ENCODE data around the gene CDHR2.

Gene CDHR2

DNA sequence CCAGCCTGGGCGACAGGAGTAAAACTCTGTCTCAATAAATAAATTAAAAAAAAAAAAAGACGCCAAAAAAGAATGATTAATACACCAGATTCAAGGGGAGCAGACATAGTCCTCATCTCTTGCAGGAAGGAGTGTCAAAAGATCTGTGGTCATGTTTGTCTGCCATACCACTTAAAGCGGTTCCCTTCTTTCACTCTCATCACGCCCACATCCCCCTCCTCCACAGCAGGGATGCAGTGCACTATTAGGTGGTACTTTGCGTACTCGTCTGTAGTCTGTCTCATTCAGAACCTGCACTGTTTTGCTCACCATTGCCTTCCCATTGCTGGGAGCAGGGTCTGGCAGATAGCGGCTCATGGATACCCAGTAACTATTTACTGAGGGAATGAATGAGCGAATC is 11.2 kb downstream of the CDHR2 start:
- no peak overlapping the region for H3K4me3 ChIP-seq (ENCODE audit: low read length)
- no peaks in the 10 kb centered on the region for H3K9me3 ChIP-seq (ENCODE audit: insufficient read depth, low read depth, low read length)
- H3K4me1 ChIP-seq (ENCODE audit: insufficient read depth, low read length), result no peaks in the 10 kb centered on the region
- no peaks in the 10 kb centered on the region for H3K36me3 ChIP-seq (ENCODE audit: insufficient read depth, low read depth, low read length)
- no peaks in the 10 kb centered on the region for H3K27me3 ChIP-seq (ENCODE audit: insufficient read depth, low read length)
- H3K9ac ChIP-seq (ENCODE audit: low read depth, low read length), result no peak overlapping the region
- no peak overlapping the region for H3K27ac ChIP-seq (ENCODE audit: low read length)

DNA sequence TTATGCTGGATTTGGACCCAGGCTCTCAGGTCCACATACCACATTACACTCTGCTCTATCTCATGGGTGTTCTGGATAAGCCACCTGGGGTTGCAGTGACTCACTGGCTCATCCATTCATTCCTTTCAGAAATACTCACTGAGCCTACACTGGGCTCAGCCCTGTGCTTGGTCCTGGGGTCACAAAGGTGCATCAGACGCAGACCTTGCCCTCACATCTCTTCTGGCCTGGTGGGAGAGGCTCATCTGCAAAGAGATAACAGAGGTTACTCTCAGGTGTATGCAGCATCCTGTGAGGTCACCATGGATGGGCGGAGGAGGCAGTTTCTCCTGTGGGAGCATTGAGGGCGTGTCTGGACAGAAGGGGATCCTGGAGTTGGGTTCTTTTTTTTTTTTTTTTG is 12.1 kb downstream of the CDHR2 start:
- Histone ChIP-seq H3K9ac (ENCODE audit: low read depth, low read length) (no peak overlapping the region), H3K27me3 (ENCODE audit: insufficient read depth, low read length) (no peaks in the 10 kb centered on the region), H3K4me3 (ENCODE audit: low read length) (no peak overlapping the region), H3K36me3 (ENCODE audit: insufficient read depth, low read depth, low read length) (no peaks in the 10 kb centered on the region), H3K9me3 (ENCODE audit: insufficient read depth, low read depth, low read length) (no peaks in the 10 kb centered on the region), H3K27ac (ENCODE audit: low read length) (no peak overlapping the region), H3K4me1 (ENCODE audit: insufficient read depth, low read length) (no peaks in the 10 kb centered on the region)

GRCh38 chr5:176562189-176562588 is 13.0 kb downstream of the CDHR2 start:
- Histone ChIP-seq H3K9ac (ENCODE audit: low read depth, low read length) (no peak overlapping the region), H3K27me3 (ENCODE audit: insufficient read depth, low read length) (no peaks in the 10 kb centered on the region), H3K36me3 (ENCODE audit: insufficient read depth, low read depth, low read length) (no peaks in the 10 kb centered on the region), H3K27ac (ENCODE audit: low read length) (no peak overlapping the region), H3K4me3 (ENCODE audit: low read length) (no peak overlapping the region), H3K9me3 (ENCODE audit: insufficient read depth, low read depth, low read length) (no peaks in the 10 kb centered on the region), H3K4me1 (ENCODE audit: insufficient read depth, low read length) (no peaks in the 10 kb centered on the region)

DNA sequence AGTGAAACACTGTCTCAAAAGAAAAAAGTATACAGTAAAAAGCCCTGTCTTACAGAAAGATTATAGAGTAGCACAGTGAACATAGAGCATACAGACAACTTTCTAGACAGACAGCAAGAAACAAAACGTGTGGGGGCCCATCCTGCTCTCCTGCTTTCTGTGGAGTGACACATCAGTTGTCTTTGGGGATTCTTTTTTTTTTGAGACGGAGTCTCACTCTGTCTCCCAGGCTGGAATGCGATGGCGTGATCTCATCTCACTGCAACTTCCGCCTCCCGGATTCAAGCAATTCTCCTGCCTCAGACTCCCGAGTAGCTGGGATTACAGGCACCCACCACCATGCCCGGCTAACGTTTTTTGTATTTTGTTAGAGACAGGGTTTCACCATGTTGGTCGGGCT is 14.9 kb downstream of the CDHR2 start:
- Histone ChIP-seq H3K27me3 (ENCODE audit: insufficient read depth, low read length) (no peaks in the 10 kb centered on the region), H3K9me3 (ENCODE audit: insufficient read depth, low read depth, low read length) (no peaks in the 10 kb centered on the region), H3K27ac (ENCODE audit: low read length) (no peak overlapping the region), H3K9ac (ENCODE audit: low read depth, low read length) (no peak overlapping the region), H3K4me1 (ENCODE audit: insufficient read depth, low read length) (no peaks in the 10 kb centered on the region), H3K36me3 (ENCODE audit: insufficient read depth, low read depth, low read length) (no peaks in the 10 kb centered on the region), H3K4me3 (ENCODE audit: low read length) (no peak overlapping the region)

- Histone ChIP-seq H3K27me3 (ENCODE audit: insufficient read depth, low read length) (no peaks in the 10 kb centered on the region), H3K4me1 (ENCODE audit: insufficient read depth, low read length) (no peaks in the 10 kb centered on the region), H3K9ac (ENCODE audit: low read depth, low read length) (no peak overlapping the region), H3K9me3 (ENCODE audit: insufficient read depth, low read depth, low read length) (no peaks in the 10 kb centered on the region), H3K4me3 (ENCODE audit: low read length) (no peak overlapping the region), H3K36me3 (ENCODE audit: insufficient read depth, low read depth, low read length) (no peaks in the 10 kb centered on the region), H3K27ac (ENCODE audit: low read length) (no peak overlapping the region)
These were observed 16.7 kb downstream of the CDHR2 start for GRCh38 chr5:176565760-176566288.

DNA sequence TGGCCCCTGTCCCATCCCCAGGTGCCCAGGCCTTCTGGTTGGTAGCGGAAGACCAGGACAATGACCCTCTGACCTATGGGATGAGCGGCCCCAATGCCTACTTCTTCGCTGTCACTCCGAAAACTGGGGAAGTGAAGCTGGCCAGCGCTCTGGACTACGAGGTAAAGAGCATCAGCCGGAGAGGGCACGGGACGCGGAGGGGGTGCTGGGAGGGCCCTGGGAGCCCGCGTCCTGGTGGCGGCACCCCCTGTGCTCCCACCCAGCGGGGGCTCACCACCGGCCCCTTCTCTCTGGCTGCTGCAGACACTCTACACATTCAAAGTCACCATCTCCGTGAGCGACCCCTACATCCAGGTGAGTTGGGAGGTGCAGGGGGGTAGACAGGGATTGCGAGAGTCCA is 19.5 kb downstream of the CDHR2 start:
- Histone ChIP-seq H3K36me3 (ENCODE audit: insufficient read depth, low read depth, low read length) (no peaks in the 10 kb centered on the region), H3K27me3 (ENCODE audit: insufficient read depth, low read length) (no peaks in the 10 kb centered on the region), H3K4me3 (ENCODE audit: low read length) (no peak overlapping the region), H3K4me1 (ENCODE audit: insufficient read depth, low read length) (no peaks in the 10 kb centered on the region), H3K27ac (ENCODE audit: low read length) (no peak overlapping the region), H3K9me3 (ENCODE audit: insufficient read depth, low read depth, low read length) (no peaks in the 10 kb centered on the region), H3K9ac (ENCODE audit: low read depth, low read length) (no peak overlapping the region)

DNA sequence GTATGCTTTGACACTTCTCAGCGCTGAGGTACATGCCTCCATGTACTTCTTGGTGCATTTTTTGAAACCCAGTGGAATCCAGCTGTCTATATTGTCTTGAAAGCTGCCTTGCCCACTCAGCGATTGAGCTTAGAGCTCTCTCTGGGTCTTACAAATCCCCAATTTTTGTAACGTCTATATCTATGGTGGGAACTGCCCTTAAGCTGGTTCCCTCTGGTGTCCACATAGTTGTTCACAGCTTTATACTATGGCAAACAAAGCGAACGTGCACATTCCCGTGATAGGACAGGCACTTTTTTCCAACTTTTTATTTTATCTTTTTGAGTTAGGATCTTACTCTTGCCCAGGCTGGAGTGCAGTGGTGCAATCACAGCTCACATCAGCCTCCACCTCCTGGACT is 20.9 kb downstream of the CDHR2 start:
- Histone ChIP-seq H3K4me3 (ENCODE audit: low read length) (no peak overlapping the region), H3K4me1 (ENCODE audit: insufficient read depth, low read length) (no peaks in the 10 kb centered on the region), H3K27me3 (ENCODE audit: insufficient read depth, low read length) (no peaks in the 10 kb centered on the region), H3K36me3 (ENCODE audit: insufficient read depth, low read depth, low read length) (no peaks in the 10 kb centered on the region), H3K27ac (ENCODE audit: low read length) (no peak overlapping the region), H3K9ac (ENCODE audit: low read depth, low read length) (no peak overlapping the region), H3K9me3 (ENCODE audit: insufficient read depth, low read depth, low read length) (no peaks in the 10 kb centered on the region)

DNA sequence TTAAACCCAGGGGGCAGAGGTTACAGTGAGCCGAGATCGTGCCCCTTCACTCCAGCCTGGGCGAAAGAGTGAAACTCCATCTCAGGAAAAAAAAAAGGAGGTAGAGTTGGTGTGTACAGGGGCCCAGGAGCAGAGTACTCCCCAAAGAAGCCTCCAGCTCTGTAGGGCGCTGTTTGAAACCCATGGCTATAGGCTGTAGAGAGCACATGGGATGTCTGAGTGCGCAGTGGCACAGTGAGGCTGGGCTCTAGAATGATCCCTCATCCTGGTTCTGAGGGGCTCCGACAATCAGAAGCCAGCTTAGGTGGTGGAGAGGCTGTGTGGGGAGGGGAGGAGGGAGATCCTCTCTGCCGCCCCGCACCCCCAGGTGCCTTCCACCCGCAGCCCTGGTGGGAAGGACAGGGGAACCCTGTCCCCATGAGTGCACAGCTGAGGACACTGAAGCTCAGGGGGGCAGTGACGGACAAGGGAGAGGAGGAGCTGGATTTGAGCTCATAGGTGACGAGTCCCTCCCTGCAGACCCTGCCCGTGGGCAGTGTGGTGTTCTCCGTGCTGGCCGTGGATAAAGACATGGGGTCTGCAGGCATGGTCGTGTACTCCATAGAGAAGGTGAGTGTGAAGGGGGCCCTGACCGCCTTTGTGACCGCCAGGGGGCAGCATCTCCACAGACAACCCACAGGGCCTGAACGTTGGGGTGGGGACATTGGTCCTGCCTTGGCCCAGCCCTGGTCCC is 24.6 kb downstream of the CDHR2 start:
- no peak overlapping the region for H3K4me3 ChIP-seq (ENCODE audit: low read length)
- H3K9me3 ChIP-seq (ENCODE audit: insufficient read depth, low read depth, low read length), result no peaks in the 10 kb centered on the region
- no peaks in the 10 kb centered on the region for H3K36me3 ChIP-seq (ENCODE audit: insufficient read depth, low read depth, low read length)
- H3K27me3 ChIP-seq (ENCODE audit: insufficient read depth, low read length), result no peaks in the 10 kb centered on the region
- no peaks in the 10 kb centered on the region for H3K4me1 ChIP-seq (ENCODE audit: insufficient read depth, low read length)
- H3K9ac ChIP-seq (ENCODE audit: low read depth, low read length), result no peak overlapping the region
- H3K27ac ChIP-seq (ENCODE audit: low read length), result no peak overlapping the region

- no peak overlapping the region for H3K9ac ChIP-seq (ENCODE audit: low read depth, low read length)
- no peak overlapping the region for H3K27ac ChIP-seq (ENCODE audit: low read length)
- H3K9me3 ChIP-seq (ENCODE audit: insufficient read depth, low read depth, low read length), result no peaks in the 10 kb centered on the region
- peaks cover 5% of the 10 kb centered on the region; the same call in 1 of the 2 replicates for H3K27me3 ChIP-seq (ENCODE audit: insufficient read depth, low read length)
- no peaks in the 10 kb centered on the region for H3K36me3 ChIP-seq (ENCODE audit: insufficient read depth, low read depth, low read length)
- H3K4me3 ChIP-seq (ENCODE audit: low read length), result no peak overlapping the region
- H3K4me1 ChIP-seq (ENCODE audit: insufficient read depth, low read length), result no peaks in the 10 kb centered on the region
These were observed 25.1 kb downstream of the CDHR2 start for GRCh38 chr5:176574297-176574591.

DNA sequence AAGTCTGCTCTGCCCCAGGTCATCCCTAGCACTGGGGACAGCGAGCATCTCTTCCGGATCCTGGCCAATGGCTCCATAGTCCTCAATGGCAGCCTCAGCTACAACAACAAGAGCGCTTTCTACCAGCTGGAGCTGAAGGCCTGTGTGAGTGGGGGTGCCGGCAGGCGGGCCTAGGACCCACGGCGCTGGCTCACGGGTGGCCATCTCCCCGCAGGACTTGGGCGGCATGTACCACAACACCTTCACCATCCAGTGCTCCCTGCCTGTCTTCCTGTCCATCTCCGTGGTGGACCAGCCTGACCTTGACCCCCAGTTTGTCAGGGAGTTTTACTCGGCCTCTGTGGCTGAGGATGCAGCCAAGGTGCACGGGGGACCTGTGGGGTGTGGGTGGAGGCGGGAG is 25.9 kb downstream of the CDHR2 start:
- H3K27ac ChIP-seq (ENCODE audit: low read length), result no peak overlapping the region
- H3K36me3 ChIP-seq (ENCODE audit: insufficient read depth, low read depth, low read length), result no peaks in the 10 kb centered on the region
- H3K9ac ChIP-seq (ENCODE audit: low read depth, low read length), result no peak overlapping the region
- peaks cover 7% of the 10 kb centered on the region; the same call in 1 of the 2 replicates for H3K27me3 ChIP-seq (ENCODE audit: insufficient read depth, low read length)
- no peak overlapping the region for H3K4me3 ChIP-seq (ENCODE audit: low read length)
- no peaks in the 10 kb centered on the region for H3K4me1 ChIP-seq (ENCODE audit: insufficient read depth, low read length)
- no peaks in the 10 kb centered on the region for H3K9me3 ChIP-seq (ENCODE audit: insufficient read depth, low read depth, low read length)

DNA sequence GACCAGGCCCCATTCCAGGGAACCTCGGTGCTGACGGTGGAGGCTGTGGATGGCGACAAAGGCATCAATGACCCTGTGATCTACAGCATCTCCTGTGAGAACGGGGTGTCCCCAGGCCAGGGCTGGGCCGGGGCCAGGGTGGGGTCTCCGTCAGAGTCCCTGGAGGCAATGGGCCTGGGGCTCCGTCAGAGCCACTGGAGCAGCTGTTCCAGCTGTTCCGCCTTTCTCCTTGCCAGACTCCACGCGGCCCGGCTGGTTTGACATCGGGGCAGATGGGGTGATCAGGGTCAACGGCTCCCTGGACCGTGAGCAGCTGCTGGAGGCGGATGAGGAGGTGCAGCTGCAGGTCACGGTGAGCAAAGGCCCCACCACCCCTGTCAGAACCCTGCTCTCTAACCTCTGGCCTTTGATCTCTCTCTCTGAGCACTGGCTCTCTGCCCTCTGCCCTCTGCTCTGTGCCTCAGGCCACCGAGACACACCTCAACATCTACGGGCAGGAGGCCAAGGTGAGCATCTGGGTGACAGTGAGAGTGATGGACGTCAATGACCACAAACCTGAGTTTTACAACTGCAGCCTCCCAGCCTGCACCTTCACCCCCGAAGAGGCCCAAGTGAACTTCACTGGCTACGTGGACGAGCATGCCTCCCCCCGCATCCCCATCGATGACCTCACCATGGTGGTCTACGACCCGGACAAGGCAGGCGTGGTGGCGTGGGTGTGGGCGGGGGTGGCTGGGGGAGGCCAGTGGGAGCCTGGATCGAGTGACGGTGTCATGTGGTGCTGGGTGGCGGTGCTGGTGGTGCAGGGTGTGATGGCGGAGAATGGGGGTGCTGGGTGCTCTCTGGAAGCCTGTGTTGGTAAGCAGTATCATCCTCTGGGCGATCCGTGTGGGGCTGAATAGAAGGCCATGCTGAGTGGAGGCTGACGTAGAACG is 26.6 kb downstream of the CDHR2 start:
- Histone ChIP-seq H3K9me3 (ENCODE audit: insufficient read depth, low read depth, low read length) (no peaks in the 10 kb centered on the region), H3K4me1 (ENCODE audit: insufficient read depth, low read length) (no peaks in the 10 kb centered on the region), H3K4me3 (ENCODE audit: low read length) (no peak overlapping the region), H3K27me3 (ENCODE audit: insufficient read depth, low read length) (peaks cover 7% of the 10 kb centered on the region; the same call in 1 of the 2 replicates), H3K9ac (ENCODE audit: low read depth, low read length) (no peak overlapping the region), H3K36me3 (ENCODE audit: insufficient read depth, low read depth, low read length) (no peaks in the 10 kb centered on the region), H3K27ac (ENCODE audit: low read length) (no peak overlapping the region)

All from iPS-20b (cell line).